ENCODE measurements around the gene PAFAH2. TPM values are rescaled to one million over a fixed set of nuclear protein-coding genes. Genes with fewer than 3 reads are reported as not detected.

The PAFAH2 gene
- 18.0 and 45.2 TPM in 2 replicates for total RNA-seq
- 19.3 TPM for polyA plus RNA-seq (2012)

GRCh38 chr1:25997828-25998761 is at the start of gene PAFAH2:
Gene PAFAH2, minus strand, starts transcription at chr1:25998063. Its CDS starts 7,247 bp downstream, at chr1:25990816.
- DNase-seq (ENCODE audit: low read depth): peak; percentile 100

GRCh38 chr1:26047278-26047874 is 49.5 kb upstream of the PAFAH2 start:
- DNase-seq (ENCODE audit: low read depth): no peak

- DNase-seq (ENCODE audit: low read depth): no peak
Observed at GRCh38 chr1:26046246-26047095, 48.6 kb upstream of the PAFAH2 start.

- DNase-seq (ENCODE audit: low read depth): no peak
Observed at GRCh38 chr1:26045722-26046245, 47.9 kb upstream of the PAFAH2 start, which contains the start of gene SLC30A2. Gene SLC30A2, minus strand, starts transcription at chr1:26046118. Its CDS starts 222 bp downstream, at chr1:26045896.

- DNase-seq (ENCODE audit: low read depth): no peak
Observed at GRCh38 chr1:26044971-26045721, 47.3 kb upstream of the PAFAH2 start.

- no peak for DNase-seq (ENCODE audit: low read depth)
Observed at GRCh38 chr1:26044414-26044813, 46.6 kb upstream of the PAFAH2 start.

GRCh38 chr1:26043765-26044164 is 45.9 kb upstream of the PAFAH2 start:
- DNase-seq (ENCODE audit: low read depth): no peak

GRCh38 chr1:26041978-26042377 is 44.1 kb upstream of the PAFAH2 start:
- no peak for DNase-seq (ENCODE audit: low read depth)

- no peak for DNase-seq (ENCODE audit: low read depth)
Observed at GRCh38 chr1:26041401-26041800, 43.5 kb upstream of the PAFAH2 start.

GRCh38 chr1:26038904-26039303 is 41.0 kb upstream of the PAFAH2 start:
- no peak for DNase-seq (ENCODE audit: low read depth)

GRCh38 chr1:26038477-26038876 is 40.6 kb upstream of the PAFAH2 start:
- no peak for DNase-seq (ENCODE audit: low read depth)

- no peak for DNase-seq (ENCODE audit: low read depth)
Observed at GRCh38 chr1:26037904-26038303, 40.0 kb upstream of the PAFAH2 start.

- DNase-seq (ENCODE audit: low read depth): no peak
Observed at GRCh38 chr1:26036756-26037281, 39.0 kb upstream of the PAFAH2 start.

- peak; percentile 90 for DNase-seq (ENCODE audit: low read depth)
Observed at GRCh38 chr1:26035959-26036755, 38.3 kb upstream of the PAFAH2 start.

- peak; percentile 93 for DNase-seq (ENCODE audit: low read depth)
Observed at GRCh38 chr1:26035203-26035958, 37.5 kb upstream of the PAFAH2 start.

- DNase-seq (ENCODE audit: low read depth): no peak
Observed at GRCh38 chr1:26034504-26035202, 36.8 kb upstream of the PAFAH2 start.

- no peak for DNase-seq (ENCODE audit: low read depth)
Observed at GRCh38 chr1:26032656-26033357, 34.9 kb upstream of the PAFAH2 start.

All from myocyte (in vitro differentiated cells).